Esophagus squamous epithelium (tissue), 4 donors: ENCODE results near the gene SYNE2.

Experiments
- CTCF ChIP-seq, 6 experiments: fragments of 450-650 bp in 4 of 6; fragments of 200-600 bp in 2 of 6; sonication (generic) in 2 of 6; IDR thresholded peaks; one replicate each; pipeline ENCODE4 v1.5.1; 2016 to 2019; ENCODE audit warnings: antibody characterized with exemption in 6 of 6, mild to moderate bottlenecking in 4 of 6, moderate library complexity in 4 of 6
- POLR2A ChIP-seq, 4 donors: fragments of 450-650 bp; IDR thresholded peaks; one replicate each; pipeline ENCODE4 v1.6.1; 2017; ENCODE audit warnings: antibody characterized with exemption in 4 of 4, mild to moderate bottlenecking in 4 of 4, moderate library complexity in 3 of 4

GRCh38 chr14:63891148-63891975 is 38.6 kb downstream of the SYNE2 start:
- TF ChIP-seq POLR2A (IDR thresholded peaks at IDR 0.05) = no peak
- TF ChIP-seq CTCF (IDR thresholded peaks at IDR 0.05) = no peak
